DMS114 treated with DMSO at 0.1 percent for 48 hours (cell line): ENCODE results near the gene NPBWR2.

Source experiments
- DNase-seq: peaks from one replicate; lab custom pipeline; 2025; ENCODE audit not compliant: unreplicated experiment; lab: John Stamatoyannopoulos, UW

NPBWR2 gene

GRCh38 chr20:64058536-64058935 is 48.8 kb downstream of the NPBWR2 start:
- no peak for DNase-seq

GRCh38 chr20:64057628-64058498 is 49.5 kb downstream of the NPBWR2 start:
- peak; percentile 31 for DNase-seq

GRCh38 chr20:64056889-64057627 is 50.3 kb downstream of the NPBWR2 start:
- no peak for DNase-seq

GRCh38 chr20:64056639-64056888 is 50.8 kb downstream of the NPBWR2 start:
- no peak for DNase-seq

GRCh38 chr20:64055893-64056638 is 51.3 kb downstream of the NPBWR2 start:
- no peak for DNase-seq

GRCh38 chr20:64055396-64055892 is 51.9 kb downstream of the NPBWR2 start:
- DNase-seq = no peak

GRCh38 chr20:64053841-64054661 is 53.3 kb downstream of the NPBWR2 start:
- no peak for DNase-seq
